ENCODE results near the gene WWOX. TPM values are rescaled to one million over a fixed set of nuclear protein-coding genes. Genes with fewer than 3 reads are reported as not detected.

Gene WWOX
- polyA plus RNA-seq, 1 donor from 2014 or later, result 25.6 TPM

DNA sequence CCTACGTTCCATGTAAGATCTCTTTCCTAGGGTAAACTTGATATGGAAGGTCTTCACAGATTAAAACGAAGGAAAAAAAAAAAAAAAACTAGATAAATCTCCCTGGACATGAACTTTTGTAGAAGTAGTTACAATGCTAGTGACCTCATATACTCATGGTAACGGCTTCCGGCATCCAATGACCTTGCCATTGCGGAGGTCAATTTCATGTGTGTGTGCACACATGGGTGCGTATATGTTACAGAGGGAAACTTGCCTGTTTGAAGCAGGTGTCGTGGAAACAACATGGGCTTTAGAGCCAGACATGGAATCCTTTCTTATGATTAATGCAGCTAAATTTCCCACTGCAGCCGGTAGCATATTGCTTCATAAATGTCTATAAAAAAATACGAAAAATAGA, 1065.6 kb downstream of the WWOX start:
- Histone ChIP-seq H3K27ac (ENCODE audit: low read length) (no peak overlapping the region), H3K27me3 (ENCODE audit: insufficient read depth, low read depth, low read length) (no peaks in the 10 kb centered on the region), H3K79me2 (replicated peaks; ENCODE audit: insufficient read depth, low read length) (no peaks in the 10 kb centered on the region), H3F3A (ENCODE audit: insufficient read depth, low read length, poor library complexity, severe bottlenecking) (no peaks in the 10 kb centered on the region), H3K9me3 (ENCODE audit: low read length) (peaks cover 3% of the 10 kb centered on the region), H3K9me2 (ENCODE audit: insufficient read depth, low read length) (no peaks in the 10 kb centered on the region), H2AFZ (ENCODE audit: low read depth, low read length) (no peak overlapping the region), H3K36me3 (ENCODE audit: insufficient read depth, low read length) (no peaks in the 10 kb centered on the region), H4K20me1 (ENCODE audit: insufficient read depth) (no peaks in the 10 kb centered on the region), H3K4me2 (ENCODE audit: low read length) (no peak overlapping the region), H3K4me3 (ENCODE audit: low read length) (no peak overlapping the region), H3K9ac (ENCODE audit: low read length) (no peak overlapping the region)
- TF ChIP-seq, protein P1, sequence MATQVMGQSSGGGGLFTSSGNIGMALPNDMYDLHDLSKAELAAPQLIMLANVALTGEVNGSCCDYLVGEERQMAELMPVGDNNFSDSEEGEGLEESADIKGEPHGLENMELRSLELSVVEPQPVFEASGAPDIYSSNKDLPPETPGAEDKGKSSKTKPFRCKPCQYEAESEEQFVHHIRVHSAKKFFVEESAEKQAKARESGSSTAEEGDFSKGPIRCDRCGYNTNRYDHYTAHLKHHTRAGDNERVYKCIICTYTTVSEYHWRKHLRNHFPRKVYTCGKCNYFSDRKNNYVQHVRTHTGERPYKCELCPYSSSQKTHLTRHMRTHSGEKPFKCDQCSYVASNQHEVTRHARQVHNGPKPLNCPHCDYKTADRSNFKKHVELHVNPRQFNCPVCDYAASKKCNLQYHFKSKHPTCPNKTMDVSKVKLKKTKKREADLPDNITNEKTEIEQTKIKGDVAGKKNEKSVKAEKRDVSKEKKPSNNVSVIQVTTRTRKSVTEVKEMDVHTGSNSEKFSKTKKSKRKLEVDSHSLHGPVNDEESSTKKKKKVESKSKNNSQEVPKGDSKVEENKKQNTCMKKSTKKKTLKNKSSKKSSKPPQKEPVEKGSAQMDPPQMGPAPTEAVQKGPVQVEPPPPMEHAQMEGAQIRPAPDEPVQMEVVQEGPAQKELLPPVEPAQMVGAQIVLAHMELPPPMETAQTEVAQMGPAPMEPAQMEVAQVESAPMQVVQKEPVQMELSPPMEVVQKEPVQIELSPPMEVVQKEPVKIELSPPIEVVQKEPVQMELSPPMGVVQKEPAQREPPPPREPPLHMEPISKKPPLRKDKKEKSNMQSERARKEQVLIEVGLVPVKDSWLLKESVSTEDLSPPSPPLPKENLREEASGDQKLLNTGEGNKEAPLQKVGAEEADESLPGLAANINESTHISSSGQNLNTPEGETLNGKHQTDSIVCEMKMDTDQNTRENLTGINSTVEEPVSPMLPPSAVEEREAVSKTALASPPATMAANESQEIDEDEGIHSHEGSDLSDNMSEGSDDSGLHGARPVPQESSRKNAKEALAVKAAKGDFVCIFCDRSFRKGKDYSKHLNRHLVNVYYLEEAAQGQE (IDR thresholded peaks at IDR 0.05; ENCODE audit: borderline replicate concordance), result no peak
- TF ChIP-seq TAF1 (IDR thresholded peaks at IDR 0.05; ENCODE audit: low read depth) (no peak), RAD21 (conservative IDR thresholded peaks at IDR 0.05) (no peak), MXI1 (conservative IDR thresholded peaks at IDR 0.05; ENCODE audit: poor library complexity, severe bottlenecking) (no peak), POLR2AphosphoS5 (IDR thresholded peaks at IDR 0.05) (no peak)

DNA sequence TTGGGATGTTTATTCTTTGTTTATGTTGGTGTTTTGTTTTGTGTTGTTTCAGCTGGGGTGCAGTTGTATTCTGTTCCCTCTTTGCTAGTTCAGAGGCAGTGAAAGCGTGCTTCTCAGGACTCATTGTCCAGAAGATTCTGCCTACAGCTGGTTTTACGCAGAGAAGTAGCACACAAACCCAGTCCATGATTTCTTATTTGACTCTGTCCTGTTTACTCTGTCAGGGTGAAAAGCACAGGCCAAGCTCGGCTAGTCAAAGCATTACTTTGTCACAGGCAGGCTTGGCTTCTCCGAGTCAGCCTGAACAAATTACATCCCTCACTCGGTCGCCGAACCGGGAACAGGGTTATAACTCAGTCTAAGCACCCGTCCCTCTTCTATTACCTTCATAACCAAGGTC, 1066.1 kb downstream of the WWOX start:
- Histone ChIP-seq H3K9me3 (ENCODE audit: low read length) (peaks cover 3% of the 10 kb centered on the region), H3K27me3 (ENCODE audit: insufficient read depth, low read depth, low read length) (no peaks in the 10 kb centered on the region), H3K27ac (ENCODE audit: low read length) (no peak overlapping the region), H3K4me3 (ENCODE audit: low read length) (no peak overlapping the region), H3K9ac (ENCODE audit: low read length) (no peak overlapping the region), H4K20me1 (ENCODE audit: insufficient read depth) (no peaks in the 10 kb centered on the region), H3K4me2 (ENCODE audit: low read length) (no peak overlapping the region), H3F3A (ENCODE audit: insufficient read depth, low read length, poor library complexity, severe bottlenecking) (no peaks in the 10 kb centered on the region), H2AFZ (ENCODE audit: low read depth, low read length) (no peak overlapping the region), H3K36me3 (ENCODE audit: insufficient read depth, low read length) (no peaks in the 10 kb centered on the region), H3K9me2 (ENCODE audit: insufficient read depth, low read length) (no peaks in the 10 kb centered on the region), H3K79me2 (replicated peaks; ENCODE audit: insufficient read depth, low read length) (no peaks in the 10 kb centered on the region)
- TF ChIP-seq RAD21 (conservative IDR thresholded peaks at IDR 0.05) (no peak), MXI1 (conservative IDR thresholded peaks at IDR 0.05; ENCODE audit: poor library complexity, severe bottlenecking) (no peak), EP300 (conservative IDR thresholded peaks at IDR 0.05; ENCODE audit: poor library complexity, severe bottlenecking) (no peak), POLR2AphosphoS5 (IDR thresholded peaks at IDR 0.05) (no peak), TAF1 (IDR thresholded peaks at IDR 0.05; ENCODE audit: low read depth) (no peak), SMC3 (conservative IDR thresholded peaks at IDR 0.05; ENCODE audit: poor library complexity) (no peak), EZH2 (IDR thresholded peaks at IDR 0.05; ENCODE audit: borderline replicate concordance, insufficient read depth, low read length, poor library complexity, severe bottlenecking) (no peak)
- TF ChIP-seq, protein P2, sequence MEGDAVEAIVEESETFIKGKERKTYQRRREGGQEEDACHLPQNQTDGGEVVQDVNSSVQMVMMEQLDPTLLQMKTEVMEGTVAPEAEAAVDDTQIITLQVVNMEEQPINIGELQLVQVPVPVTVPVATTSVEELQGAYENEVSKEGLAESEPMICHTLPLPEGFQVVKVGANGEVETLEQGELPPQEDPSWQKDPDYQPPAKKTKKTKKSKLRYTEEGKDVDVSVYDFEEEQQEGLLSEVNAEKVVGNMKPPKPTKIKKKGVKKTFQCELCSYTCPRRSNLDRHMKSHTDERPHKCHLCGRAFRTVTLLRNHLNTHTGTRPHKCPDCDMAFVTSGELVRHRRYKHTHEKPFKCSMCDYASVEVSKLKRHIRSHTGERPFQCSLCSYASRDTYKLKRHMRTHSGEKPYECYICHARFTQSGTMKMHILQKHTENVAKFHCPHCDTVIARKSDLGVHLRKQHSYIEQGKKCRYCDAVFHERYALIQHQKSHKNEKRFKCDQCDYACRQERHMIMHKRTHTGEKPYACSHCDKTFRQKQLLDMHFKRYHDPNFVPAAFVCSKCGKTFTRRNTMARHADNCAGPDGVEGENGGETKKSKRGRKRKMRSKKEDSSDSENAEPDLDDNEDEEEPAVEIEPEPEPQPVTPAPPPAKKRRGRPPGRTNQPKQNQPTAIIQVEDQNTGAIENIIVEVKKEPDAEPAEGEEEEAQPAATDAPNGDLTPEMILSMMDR (IDR thresholded peaks at IDR 0.05; ENCODE audit: poor library complexity, severe bottlenecking), result no peak
- TF ChIP-seq, protein P1 (IDR thresholded peaks at IDR 0.05; ENCODE audit: borderline replicate concordance), result no peak

All from neural cell (in vitro differentiated cells).